ENCODE data around the gene TNIP3.

DNA sequence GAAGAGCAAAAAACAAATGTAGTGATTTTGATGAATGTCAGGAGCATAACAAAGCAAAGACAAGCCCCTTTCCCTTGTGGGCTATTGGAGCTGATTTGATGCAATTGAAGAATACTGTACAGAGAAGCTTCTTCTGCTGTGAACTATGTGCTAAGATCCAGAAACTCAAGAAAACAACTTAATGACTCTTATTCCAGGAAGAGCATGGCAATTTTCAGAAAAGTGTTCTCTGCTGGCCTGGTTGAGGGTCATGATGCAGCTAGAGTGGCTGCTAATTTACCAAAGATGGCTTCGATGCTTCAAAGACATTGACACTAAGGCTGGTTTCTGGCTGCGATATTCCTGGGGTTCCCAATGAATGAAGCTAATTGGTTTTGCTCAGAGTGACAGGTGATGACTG, 45.8 kb downstream of the TNIP3 start:
- TF ChIP-seq CTCF (IDR thresholded peaks at IDR 0.05) (no peak), POLR2A (IDR thresholded peaks at IDR 0.05) (no peak)
